ENCODE data around the gene PTPRS.

The PTPRS gene

DNA sequence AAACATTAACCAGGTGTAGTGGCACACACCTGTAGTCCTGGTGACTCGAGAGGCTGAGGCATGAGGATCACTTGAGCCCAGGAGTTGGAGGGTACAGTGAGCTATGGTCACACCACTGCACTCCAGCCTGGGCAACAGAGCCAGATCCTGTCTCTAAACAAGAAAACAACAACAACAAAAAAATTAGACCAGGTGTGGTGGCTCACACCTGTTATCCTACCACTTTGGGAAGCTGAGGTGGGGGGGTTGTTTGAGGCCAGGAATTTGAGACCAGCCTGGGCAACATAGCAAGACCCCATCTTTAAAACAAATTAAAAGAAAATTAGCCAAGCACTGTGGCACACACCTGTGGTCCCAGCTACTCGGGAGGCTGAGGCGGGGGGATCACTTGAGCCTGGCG lies 20.8 kb upstream of the PTPRS start:
- DNase-seq (ENCODE audit: low spot score): no peak
- TF ChIP-seq, protein P1, sequence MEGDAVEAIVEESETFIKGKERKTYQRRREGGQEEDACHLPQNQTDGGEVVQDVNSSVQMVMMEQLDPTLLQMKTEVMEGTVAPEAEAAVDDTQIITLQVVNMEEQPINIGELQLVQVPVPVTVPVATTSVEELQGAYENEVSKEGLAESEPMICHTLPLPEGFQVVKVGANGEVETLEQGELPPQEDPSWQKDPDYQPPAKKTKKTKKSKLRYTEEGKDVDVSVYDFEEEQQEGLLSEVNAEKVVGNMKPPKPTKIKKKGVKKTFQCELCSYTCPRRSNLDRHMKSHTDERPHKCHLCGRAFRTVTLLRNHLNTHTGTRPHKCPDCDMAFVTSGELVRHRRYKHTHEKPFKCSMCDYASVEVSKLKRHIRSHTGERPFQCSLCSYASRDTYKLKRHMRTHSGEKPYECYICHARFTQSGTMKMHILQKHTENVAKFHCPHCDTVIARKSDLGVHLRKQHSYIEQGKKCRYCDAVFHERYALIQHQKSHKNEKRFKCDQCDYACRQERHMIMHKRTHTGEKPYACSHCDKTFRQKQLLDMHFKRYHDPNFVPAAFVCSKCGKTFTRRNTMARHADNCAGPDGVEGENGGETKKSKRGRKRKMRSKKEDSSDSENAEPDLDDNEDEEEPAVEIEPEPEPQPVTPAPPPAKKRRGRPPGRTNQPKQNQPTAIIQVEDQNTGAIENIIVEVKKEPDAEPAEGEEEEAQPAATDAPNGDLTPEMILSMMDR (IDR thresholded peaks at IDR 0.05; ENCODE audit: borderline replicate concordance, control extremely low read depth, extremely low read depth, insufficient read depth, missing control alignments): no peak
- in situ Hi-C loops (cut with MboI; ENCODE audit: low sequenced_read_pairs, unreplicated experiment): no loop called here

DNA sequence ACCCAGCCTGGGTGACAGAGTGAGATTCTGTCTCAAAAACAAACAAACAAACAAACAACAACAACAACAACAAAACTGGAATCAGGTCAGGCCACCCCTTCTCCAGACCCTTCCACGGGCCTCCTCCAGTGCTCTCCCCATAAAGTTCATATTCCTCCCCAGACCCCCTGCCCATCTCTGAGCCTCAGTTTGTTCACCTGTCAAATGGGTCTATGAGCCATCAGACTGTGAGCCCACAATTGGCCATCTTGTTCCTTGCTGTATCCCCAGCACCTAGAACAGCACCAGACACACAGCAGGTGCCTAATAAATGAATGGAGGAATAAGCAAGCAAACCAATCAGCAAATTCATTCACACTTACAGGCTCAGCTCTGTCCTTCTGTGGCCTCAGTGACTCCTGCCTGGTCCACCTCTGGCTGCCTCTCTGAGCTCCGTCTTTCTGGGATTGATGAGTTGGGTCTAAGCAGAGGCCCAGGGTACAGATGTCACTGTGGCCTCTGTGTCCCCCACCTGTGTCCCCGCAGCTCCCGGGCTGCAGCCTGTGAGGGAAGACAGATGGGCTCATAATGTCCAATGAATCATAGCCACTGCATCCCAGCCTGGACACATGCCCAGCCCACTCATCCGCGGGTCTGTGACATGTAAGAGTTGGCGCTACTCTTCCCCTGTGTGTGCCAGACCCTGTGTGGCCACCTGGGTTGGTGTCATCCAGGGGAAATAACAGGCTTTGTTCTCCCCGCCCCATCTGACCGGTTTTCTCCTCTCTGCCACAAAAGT lies 19.6 kb upstream of the PTPRS start:
- TF ChIP-seq, protein P1 (IDR thresholded peaks at IDR 0.05; ENCODE audit: borderline replicate concordance, control extremely low read depth, extremely low read depth, insufficient read depth, missing control alignments): no peak
- no peak for DNase-seq (ENCODE audit: low spot score)
- in situ Hi-C loops (cut with MboI; ENCODE audit: low sequenced_read_pairs, unreplicated experiment): no loop called here

DNA sequence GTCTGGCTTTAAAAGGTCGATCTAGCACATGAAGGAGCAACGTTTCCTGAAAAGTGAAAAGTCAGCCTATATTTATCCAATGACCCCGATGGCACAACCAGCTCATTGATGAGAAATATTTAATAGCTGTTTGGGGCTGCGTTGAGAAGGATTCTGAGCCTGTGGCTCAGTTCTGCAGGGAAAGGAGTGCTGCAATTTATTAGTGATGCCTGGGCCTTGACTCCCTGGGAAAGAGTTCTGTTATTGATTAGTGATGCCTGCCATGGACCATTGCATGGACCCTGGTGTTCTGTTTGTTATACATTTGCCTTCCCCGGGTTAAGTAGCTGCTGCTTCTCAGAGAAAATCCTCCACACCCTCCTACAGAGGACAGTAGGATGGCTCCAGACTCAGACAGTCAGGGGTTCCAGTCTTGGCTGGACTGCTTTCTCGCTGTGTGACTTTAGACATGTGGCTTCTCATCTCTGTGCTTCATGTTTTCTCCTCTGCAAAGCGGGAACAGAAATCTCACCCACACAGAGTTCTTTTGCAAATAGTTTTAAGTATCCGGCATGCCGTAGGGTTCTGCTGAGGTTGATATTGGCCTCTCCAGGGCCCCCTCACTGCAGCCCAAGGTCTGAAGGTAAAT lies 17.7 kb upstream of the PTPRS start:
- no peak for DNase-seq (ENCODE audit: low spot score)
- TF ChIP-seq, protein P1 (IDR thresholded peaks at IDR 0.05; ENCODE audit: borderline replicate concordance, control extremely low read depth, extremely low read depth, insufficient read depth, missing control alignments): no peak
- in situ Hi-C loops (cut with MboI; ENCODE audit: low sequenced_read_pairs, unreplicated experiment): no loop called here

DNA sequence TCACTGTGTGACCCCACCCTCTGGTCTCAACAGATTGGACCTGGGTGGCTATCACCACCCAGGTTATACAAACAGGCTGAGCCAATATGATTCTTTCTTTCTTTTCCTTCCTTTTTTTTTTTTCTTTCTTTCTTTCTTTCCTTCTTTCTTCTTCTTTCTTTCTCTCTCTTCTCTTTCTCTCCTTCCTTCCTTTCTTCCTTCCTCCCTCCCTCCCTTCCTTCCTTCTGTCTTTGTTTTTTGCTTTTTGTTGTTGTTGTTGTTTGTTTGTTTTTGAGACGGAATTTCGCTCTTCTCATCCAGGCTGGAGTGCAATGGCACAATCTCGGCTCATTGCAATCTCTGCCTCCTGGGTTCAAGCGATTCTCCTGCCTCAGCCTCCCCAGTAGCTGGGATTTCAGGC lies 17.0 kb upstream of the PTPRS start:
- TF ChIP-seq, protein P1 (IDR thresholded peaks at IDR 0.05; ENCODE audit: borderline replicate concordance, control extremely low read depth, extremely low read depth, insufficient read depth, missing control alignments): no peak
- in situ Hi-C loops (cut with MboI; ENCODE audit: low sequenced_read_pairs, unreplicated experiment): no loop called here
- DNase-seq (ENCODE audit: low spot score): no peak

DNA sequence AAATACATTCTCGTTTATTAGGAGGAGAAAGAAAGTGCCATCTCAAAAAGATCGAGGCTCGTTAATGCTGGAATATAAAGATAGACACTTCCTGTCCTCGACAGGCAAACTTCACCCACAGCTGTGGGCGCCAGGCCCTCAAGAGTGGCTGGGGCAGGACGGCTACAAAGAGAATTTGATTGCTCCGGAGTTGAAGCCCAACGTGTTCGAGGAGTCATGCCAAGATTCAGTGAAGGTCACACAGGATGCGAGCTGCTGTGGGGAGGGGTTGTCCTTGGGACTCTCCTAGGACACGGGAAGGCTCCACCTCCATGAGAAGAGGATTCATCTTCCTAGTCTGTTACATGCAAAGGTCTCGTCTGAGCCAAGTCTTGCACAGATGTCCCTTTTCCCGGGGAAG lies 16.3 kb upstream of the PTPRS start:
- TF ChIP-seq, protein P1 (IDR thresholded peaks at IDR 0.05; ENCODE audit: borderline replicate concordance, control extremely low read depth, extremely low read depth, insufficient read depth, missing control alignments): no peak
- DNase-seq (ENCODE audit: low spot score): no peak
- in situ Hi-C loops (cut with MboI; ENCODE audit: low sequenced_read_pairs, unreplicated experiment): no loop called here

DNA sequence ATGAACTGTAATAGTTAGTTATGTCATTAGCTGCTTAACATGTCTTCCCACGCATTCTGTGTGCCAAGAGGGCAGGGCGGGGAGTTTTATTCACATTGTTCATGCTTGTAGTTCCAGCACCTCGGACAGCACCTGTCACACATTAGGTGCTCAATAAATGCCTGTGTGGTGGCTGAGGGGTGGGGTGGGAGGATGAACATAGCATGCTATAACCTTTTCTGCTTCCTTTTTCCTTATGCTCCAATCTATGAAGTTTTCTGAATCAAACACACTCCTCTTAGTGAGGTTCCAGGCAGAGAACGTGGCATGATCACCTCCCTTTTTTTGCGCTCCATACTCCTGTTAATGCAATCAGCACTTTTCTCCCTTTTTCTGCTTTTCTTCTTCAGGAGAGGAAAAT lies 15.8 kb upstream of the PTPRS start:
- TF ChIP-seq, protein P1 (IDR thresholded peaks at IDR 0.05; ENCODE audit: borderline replicate concordance, control extremely low read depth, extremely low read depth, insufficient read depth, missing control alignments): no peak
- in situ Hi-C loops (cut with MboI; ENCODE audit: low sequenced_read_pairs, unreplicated experiment): no loop called here
- DNase-seq (ENCODE audit: low spot score): no peak
